GM12892 (cell line): ENCODE results near the gene APBA2.

Experiments used
- POLR2A ChIP-seq: IDR thresholded peaks from 2 replicates; pipeline ENCODE4 v1.6.1; 2011; ENCODE audit warnings: low read depth, low read length, control low read depth
- POLR2AphosphoS5 ChIP-seq: IDR thresholded peaks from 2 replicates; pipeline ENCODE4 v1.6.1; 2011; ENCODE audit warnings: low read depth, low read length, control low read depth
- TAF1 ChIP-seq: IDR thresholded peaks from 2 replicates; pipeline ENCODE4 v1.6.1; 2011; ENCODE audit warnings: low read depth, mild to moderate bottlenecking, control low read depth, low read length, borderline replicate concordance

- TF ChIP-seq POLR2A, result no peak
- TF ChIP-seq POLR2AphosphoS5, result no peak
- TF ChIP-seq TAF1, result no peak
These were observed 104.6 kb downstream of the APBA2 start for GRCh38 chr15:28990390-28990789.
